Measurements from ENCODE around the gene ANKRD9. TPM values are rescaled to one million over a fixed set of nuclear protein-coding genes. Genes with fewer than 3 reads are reported as not detected.

The ANKRD9 gene
- total RNA-seq, result 8.0 and 13.7 TPM in 2 replicates

DNA sequence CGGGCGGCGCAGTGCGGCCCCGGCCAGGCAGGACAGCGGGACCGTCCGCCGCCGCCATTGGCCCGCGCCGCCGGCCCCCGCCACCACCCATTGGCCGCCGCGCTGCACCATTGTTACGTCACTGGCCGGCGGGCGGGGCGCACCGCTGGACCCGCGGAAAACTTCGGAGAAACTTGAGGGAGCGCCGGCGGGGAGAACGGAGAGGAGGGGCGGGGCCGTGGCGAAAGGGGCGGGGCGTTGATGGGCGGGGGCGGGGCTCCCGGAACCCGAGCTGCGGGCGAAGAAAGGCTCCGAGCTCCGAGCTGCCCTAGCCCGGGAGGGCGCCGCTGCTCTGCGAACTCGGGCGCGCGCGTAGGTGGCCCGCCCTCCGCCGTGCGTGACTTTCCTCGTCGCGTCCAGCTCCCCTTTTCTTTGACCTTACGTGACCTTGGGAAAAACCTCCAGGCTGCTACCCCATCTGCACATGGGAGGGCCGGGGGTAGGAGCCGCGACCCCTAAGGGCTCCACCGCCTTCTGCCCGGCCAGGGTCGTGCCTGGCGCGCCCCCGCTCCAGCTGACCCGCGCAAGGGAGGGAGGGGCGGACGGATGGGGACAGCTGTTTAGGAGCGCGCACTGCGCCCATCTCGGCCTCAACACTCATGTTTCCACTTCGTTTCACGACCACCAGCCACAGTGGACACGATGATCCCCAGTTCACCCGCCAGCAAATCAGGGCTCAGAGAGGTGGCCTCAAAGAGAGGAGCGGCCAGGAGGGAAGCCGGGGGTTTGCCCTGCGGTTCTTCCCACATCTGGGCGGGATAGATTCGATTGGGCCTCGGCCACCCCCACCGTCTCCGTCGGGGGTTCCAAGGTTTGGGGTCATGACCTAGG, at the start of gene ANKRD9:
ANKRD9 (minus strand) TSS at position 31 of the 870 bp plus-strand sequence. CDS start 1,887 bp downstream, outside the sequence.

Other genes starting within 250 kb of the ANKRD9 start
- gene MOK, start 204.6 kb downstream of the ANKRD9 start, total RNA-seq, result 2.6 and 10.1 TPM in 2 replicates
- gene ZNF839, start 190.0 kb downstream of the ANKRD9 start, total RNA-seq, result 6.7 and 7.7 TPM in 2 replicates
- gene CINP, start 146.9 kb downstream of the ANKRD9 start, total RNA-seq, result 46.2 and 47.7 TPM in 2 replicates
- 9.5 and 11.5 TPM in 2 replicates for gene TECPR2, start 146.8 kb downstream of the ANKRD9 start, total RNA-seq
- 11.2 and 13.5 TPM in 2 replicates for gene RCOR1, start 82.9 kb upstream of the ANKRD9 start, total RNA-seq

All from endothelial cell of coronary artery (primary cell).